HEK293 (cell line): Measurements from ENCODE around the gene CLCN3.

Source experiments
- CTCF ChIA-PET: fragments of 350-600 bp; formaldehyde crosslinking; extraction: SDS; loops from one replicate; lab custom pipeline; 2021; ENCODE audit warnings: antibody characterized with exemption; lab: Yijun Ruan, JAX
- POLR2A ChIA-PET: fragments of 300-600 bp; formaldehyde crosslinking; extraction: SDS; loops from one replicate; lab custom pipeline; 2020; ENCODE audit warnings: antibody characterized with exemption, inconsistent platforms; lab: Yijun Ruan, JAX
- H3K27ac ChIP-seq: fragments of 200-500 bp; sonication (Bioruptor generic); 2 replicates; pipeline ENCODE4 v1.5.1; 2014; ENCODE audit warnings: low read depth, low read length, control low read depth, inconsistent platforms; ENCODE audit errors: extremely low read depth
- H3K36me3 ChIP-seq, 2 experiments: fragments of 200-500 bp in 1 of 2; sonication (Bioruptor generic) in 1 of 2; 1 replicate in 1 of 2; 2 replicates in 1 of 2; pipeline ENCODE4 v1.5.1; 2014 to 2017; ENCODE audit warnings: inconsistent platforms in 2 of 2, low read length in 2 of 2; ENCODE audit not compliant: control insufficient read depth in 2 of 2, insufficient read depth in 1 of 2
- H3K4me1 ChIP-seq: fragments of 200-500 bp; sonication (Bioruptor generic); 2 replicates; pipeline ENCODE4 v1.5.1; 2014; ENCODE audit warnings: mild to moderate bottlenecking, low read length, inconsistent platforms; ENCODE audit not compliant: control insufficient read depth, insufficient read depth
- H3K4me3 ChIP-seq: 2 replicates; pipeline ENCODE4 v1.5.1; 2011; ENCODE audit warnings: low read depth, mild to moderate bottlenecking, control low read depth, low read length, moderate library complexity
- H3K9me3 ChIP-seq: fragments of 200-500 bp; sonication (Bioruptor generic); 2 replicates; pipeline ENCODE4 v1.5.1; 2014; ENCODE audit warnings: low read depth, low read length, inconsistent platforms; ENCODE audit not compliant: control insufficient read depth, insufficient read depth
- GLIS1 ChIP-seq: fragments of 450-650 bp; formaldehyde crosslinking; IDR thresholded peaks from 2 replicates; pipeline ENCODE4 v1.5.1; 2016; ENCODE audit warnings: missing biosample characterization, missing genetic modification characterization
- PRDM1 ChIP-seq: fragments of 450-650 bp; formaldehyde crosslinking; IDR thresholded peaks from 2 replicates; pipeline ENCODE4; 2016; ENCODE audit warnings: missing biosample characterization, missing genetic modification characterization
- SCRT2 ChIP-seq: fragments of 450-650 bp; formaldehyde crosslinking; IDR thresholded peaks from 2 replicates; pipeline ENCODE4 v1.5.1; 2016; ENCODE audit warnings: missing biosample characterization, missing genetic modification characterization
- ZBTB21 ChIP-seq: fragments of 450-650 bp; formaldehyde crosslinking; IDR thresholded peaks from 2 replicates; pipeline ENCODE4 v1.5.1; 2017; ENCODE audit warnings: missing biosample characterization, missing genetic modification characterization
- ZBTB8A ChIP-seq: fragments of 450-650 bp; formaldehyde crosslinking; IDR thresholded peaks from 2 replicates; pipeline ENCODE4 v1.5.1; 2016; ENCODE audit warnings: missing biosample characterization, missing genetic modification characterization
- ZIC2 ChIP-seq: fragments of 450-650 bp; formaldehyde crosslinking; IDR thresholded peaks from 2 replicates; pipeline ENCODE4 v1.5.1; 2016; ENCODE audit warnings: missing biosample characterization, missing genetic modification characterization
- ZNF174 ChIP-seq: fragments of 450-650 bp; formaldehyde crosslinking; IDR thresholded peaks from 2 replicates; pipeline ENCODE4 v1.5.0; 2017; ENCODE audit warnings: missing biosample characterization, mild to moderate bottlenecking, missing genetic modification characterization
- ZNF23 ChIP-seq: fragments of 450-650 bp; formaldehyde crosslinking; IDR thresholded peaks from 2 replicates; pipeline ENCODE4 v1.5.1; 2016; ENCODE audit warnings: missing biosample characterization, missing genetic modification characterization, borderline replicate concordance
- ZNF24 ChIP-seq: fragments of 450-650 bp; formaldehyde crosslinking; IDR thresholded peaks from 2 replicates; pipeline ENCODE4 v1.5.1; 2016; ENCODE audit warnings: missing biosample characterization, missing genetic modification characterization
- ZNF529 ChIP-seq: fragments of 450-650 bp; formaldehyde crosslinking; IDR thresholded peaks from 2 replicates; pipeline ENCODE4 v1.5.1; 2017; ENCODE audit warnings: missing genetic modification characterization, missing biosample characterization; ENCODE audit not compliant: insufficient replicate concordance
- ZNF677 ChIP-seq: fragments of 450-650 bp; IDR thresholded peaks from 2 replicates; pipeline ENCODE4 v1.5.0; 2018; ENCODE audit warnings: missing biosample characterization, mild to moderate bottlenecking, missing genetic modification characterization, moderate library complexity
- ZNF785 ChIP-seq: fragments of 450-650 bp; formaldehyde crosslinking; IDR thresholded peaks from 2 replicates; pipeline ENCODE4 v1.5.1; 2016; ENCODE audit warnings: missing biosample characterization, missing genetic modification characterization
- ZNF791 ChIP-seq: fragments of 450-650 bp; formaldehyde crosslinking; IDR thresholded peaks from 2 replicates; pipeline ENCODE4 v1.5.1; 2016; ENCODE audit warnings: missing biosample characterization, missing genetic modification characterization
- TF ChIP-seq, protein P1 (sequence below): fragments of 450-650 bp; formaldehyde crosslinking; IDR thresholded peaks from 2 replicates; pipeline ENCODE4 v1.5.1; 2016; ENCODE audit warnings: missing biosample characterization, missing genetic modification characterization
- TF ChIP-seq, protein P2 (sequence below): fragments of 450-650 bp; formaldehyde crosslinking; IDR thresholded peaks from 2 replicates; pipeline ENCODE4 v1.5.1; 2016; ENCODE audit warnings: missing biosample characterization, missing genetic modification characterization
- TF ChIP-seq, protein P3 (sequence below): IDR thresholded peaks from 2 replicates; pipeline ENCODE4 v1.6.1; 2011; ENCODE audit warnings: mild to moderate bottlenecking, low read depth, low read length, borderline replicate concordance
- TF ChIP-seq, protein P4 (sequence below): fragments of 450-650 bp; formaldehyde crosslinking; IDR thresholded peaks from 2 replicates; pipeline ENCODE4 v1.5.1; 2017; ENCODE audit warnings: missing biosample characterization, missing genetic modification characterization
- TF ChIP-seq, protein P5 (sequence below): fragments of 450-650 bp; formaldehyde crosslinking; IDR thresholded peaks from 2 replicates; pipeline ENCODE4 v1.5.1; 2017; ENCODE audit warnings: missing biosample characterization, mild to moderate bottlenecking, missing genetic modification characterization, moderate library complexity

The CLCN3 gene

DNA sequence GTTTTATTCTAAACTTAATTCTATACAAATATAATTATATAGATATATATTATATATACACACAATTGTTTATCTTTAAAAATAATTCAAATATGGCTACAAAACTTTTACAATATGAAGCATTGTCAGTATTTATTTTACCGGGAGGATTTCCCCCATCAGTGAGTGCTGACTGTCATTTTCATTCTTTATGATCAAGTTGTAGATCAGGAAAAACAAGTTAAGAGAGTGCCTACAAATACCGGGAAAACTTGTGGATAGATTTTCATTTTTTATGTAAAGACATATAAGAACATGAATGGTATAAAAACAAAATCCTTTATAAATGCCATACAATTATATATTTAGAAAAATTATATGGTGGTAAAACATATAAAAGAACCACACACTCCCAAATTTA lies 37.8 kb downstream of the CLCN3 start (continued):
- TF ChIP-seq, protein P1, sequence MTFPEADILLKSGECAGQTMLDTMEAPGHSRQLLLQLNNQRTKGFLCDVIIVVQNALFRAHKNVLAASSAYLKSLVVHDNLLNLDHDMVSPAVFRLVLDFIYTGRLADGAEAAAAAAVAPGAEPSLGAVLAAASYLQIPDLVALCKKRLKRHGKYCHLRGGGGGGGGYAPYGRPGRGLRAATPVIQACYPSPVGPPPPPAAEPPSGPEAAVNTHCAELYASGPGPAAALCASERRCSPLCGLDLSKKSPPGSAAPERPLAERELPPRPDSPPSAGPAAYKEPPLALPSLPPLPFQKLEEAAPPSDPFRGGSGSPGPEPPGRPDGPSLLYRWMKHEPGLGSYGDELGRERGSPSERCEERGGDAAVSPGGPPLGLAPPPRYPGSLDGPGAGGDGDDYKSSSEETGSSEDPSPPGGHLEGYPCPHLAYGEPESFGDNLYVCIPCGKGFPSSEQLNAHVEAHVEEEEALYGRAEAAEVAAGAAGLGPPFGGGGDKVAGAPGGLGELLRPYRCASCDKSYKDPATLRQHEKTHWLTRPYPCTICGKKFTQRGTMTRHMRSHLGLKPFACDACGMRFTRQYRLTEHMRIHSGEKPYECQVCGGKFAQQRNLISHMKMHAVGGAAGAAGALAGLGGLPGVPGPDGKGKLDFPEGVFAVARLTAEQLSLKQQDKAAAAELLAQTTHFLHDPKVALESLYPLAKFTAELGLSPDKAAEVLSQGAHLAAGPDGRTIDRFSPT (tag by site-specific recombination) = no peak
- TF ChIP-seq ZNF23 (tag by site-specific recombination) = no peak

DNA sequence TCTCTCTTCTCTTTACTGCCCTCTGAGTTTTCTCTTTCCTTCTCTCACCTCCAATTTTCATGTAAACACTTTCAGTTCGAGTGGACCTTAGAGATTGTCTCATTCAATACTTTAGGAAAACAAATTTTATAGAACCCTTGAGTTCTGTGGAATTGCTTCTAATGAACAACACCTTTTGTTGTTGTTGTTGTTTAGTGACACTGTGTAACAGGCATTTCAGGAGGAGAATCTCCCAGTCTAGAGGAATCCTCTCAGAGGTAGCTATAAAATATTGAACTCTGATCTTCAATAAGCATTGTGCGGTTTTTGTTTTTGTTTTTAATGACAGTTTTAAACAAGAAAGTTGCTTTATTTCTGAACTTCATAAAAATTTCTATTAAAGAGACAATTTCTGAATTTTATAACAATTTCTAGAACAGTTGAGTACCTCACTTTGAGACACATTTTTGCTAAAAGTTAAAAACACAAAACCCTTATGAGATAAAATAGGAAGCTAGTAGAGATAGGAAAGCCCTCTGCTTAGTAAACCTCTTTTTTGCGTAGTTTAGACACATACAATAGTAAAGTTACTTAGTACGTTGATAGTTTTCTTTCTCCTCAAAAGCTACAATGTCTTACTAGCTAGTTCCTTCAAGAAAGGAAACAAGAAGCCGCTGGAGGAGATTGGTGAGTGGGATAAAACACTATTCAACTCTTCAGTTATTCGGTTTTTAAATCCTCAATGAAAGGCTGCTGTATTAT lies 38.8 kb downstream of the CLCN3 start:
- Histone ChIP-seq H3K9me3 (no peaks in the 10 kb centered on the region), H3K4me1 (peaks cover 27% of the 10 kb centered on the region), H3K27ac (no peak overlapping the region), H3K36me3 (no peaks in the 10 kb centered on the region), H3K4me3 (no peak overlapping the region)
- TF ChIP-seq ZNF791 (tag by site-specific recombination) = no peak
- peak; percentile 53 for TF ChIP-seq PRDM1 (tag by site-specific recombination)
- POLR2A ChIA-PET = interaction anchor here (1.0 to 1.4 kb wide), 3 partner anchors 9 to 46 kb away, joined by 3 to 11 read pairs (median 4); partner anchors contain the start of genes CLCN3 and NEK1
- CTCF ChIA-PET = interaction anchor here (0.9 to 1.5 kb wide), 2 partner anchors 9 to 46 kb away, joined by 4 read pairs; no protein-coding TSS in a partner anchor

DNA sequence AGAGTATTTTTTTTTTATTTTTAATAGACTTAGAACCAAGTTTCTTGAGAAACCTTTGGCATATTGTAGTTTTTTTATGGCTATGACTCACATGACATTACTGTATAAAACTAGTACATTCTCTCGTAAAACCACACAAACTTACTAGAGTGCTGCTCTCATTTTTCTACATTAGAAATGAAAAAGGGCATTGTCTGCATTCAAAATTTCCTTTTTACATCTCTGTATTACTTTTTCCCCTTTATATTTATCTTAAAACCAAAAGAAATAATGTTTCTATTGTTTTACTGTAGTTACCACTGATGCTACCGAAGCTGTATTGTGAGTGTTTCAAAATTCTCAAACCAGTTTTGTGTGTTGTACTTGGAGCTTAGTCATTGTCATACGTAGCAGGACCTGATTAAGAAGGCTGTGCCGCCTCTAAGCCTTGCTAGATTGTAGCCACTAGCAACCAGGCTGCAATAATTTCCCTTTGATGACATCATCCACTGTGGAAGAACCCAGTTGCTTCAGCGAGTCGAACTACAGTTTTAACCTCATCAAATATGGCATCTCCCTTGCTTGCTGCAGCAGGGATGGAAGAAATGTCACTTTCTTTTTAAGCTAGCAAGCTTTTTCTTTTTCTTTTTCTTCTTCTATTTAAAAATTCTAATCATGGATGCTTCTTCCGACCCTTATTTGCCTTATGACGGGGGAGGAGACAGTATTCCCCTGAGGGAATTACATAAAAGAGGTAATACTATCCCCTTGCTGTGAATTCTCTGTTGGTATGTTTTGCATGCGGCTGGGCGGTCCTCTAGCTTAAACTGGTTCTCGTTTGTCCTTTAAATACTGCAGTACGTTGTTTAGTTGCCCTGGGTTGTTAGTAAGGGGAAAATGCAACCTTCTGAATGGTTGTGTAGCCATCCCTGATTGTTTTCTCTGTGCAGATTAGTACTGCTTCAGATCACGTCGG lies 39.6 kb downstream of the CLCN3 start:
- Histone ChIP-seq H3K9me3 (no peaks in the 10 kb centered on the region), H3K36me3 (no peaks in the 10 kb centered on the region), H3K4me1 (peaks cover 27% of the 10 kb centered on the region), H3K4me3 (peak overlapping the region; percentile 51), H3K27ac (peak overlapping the region; percentile 67)
- CTCF ChIA-PET = interaction anchor here (0.6 to 1.5 kb wide), 3 partner anchors 9 to 131 kb away, joined by 3 to 4 read pairs (median 3); no protein-coding TSS in a partner anchor
- POLR2A ChIA-PET = interaction anchor here (0.6 to 1.4 kb wide), 4 partner anchors 10 to 726 kb away, joined by 3 to 11 read pairs (median 4); partner anchors contain the start of genes CLCN3 and NEK1
- TF ChIP-seq ZNF785 (tag by site-specific recombination) (no peak), ZIC2 (tag by site-specific recombination) (peak; percentile 33; the same call in 1 of the 2 replicates), ZNF24 (peak; percentile 59), SCRT2 (0 out of 2 replicates have a peak, but pooled peaks have one; percentile 11), ZNF174 (tag by site-specific recombination) (no peak), ZBTB21 (tag by site-specific recombination) (peak; percentile 93), GLIS1 (tag by site-specific recombination) (no peak), ZNF677 (tag by site-specific recombination) (no peak), ZNF529 (tag by site-specific recombination) (no peak), ZBTB8A (peak; percentile 29; the same call in 1 of the 2 replicates)
- TF ChIP-seq, protein P2, sequence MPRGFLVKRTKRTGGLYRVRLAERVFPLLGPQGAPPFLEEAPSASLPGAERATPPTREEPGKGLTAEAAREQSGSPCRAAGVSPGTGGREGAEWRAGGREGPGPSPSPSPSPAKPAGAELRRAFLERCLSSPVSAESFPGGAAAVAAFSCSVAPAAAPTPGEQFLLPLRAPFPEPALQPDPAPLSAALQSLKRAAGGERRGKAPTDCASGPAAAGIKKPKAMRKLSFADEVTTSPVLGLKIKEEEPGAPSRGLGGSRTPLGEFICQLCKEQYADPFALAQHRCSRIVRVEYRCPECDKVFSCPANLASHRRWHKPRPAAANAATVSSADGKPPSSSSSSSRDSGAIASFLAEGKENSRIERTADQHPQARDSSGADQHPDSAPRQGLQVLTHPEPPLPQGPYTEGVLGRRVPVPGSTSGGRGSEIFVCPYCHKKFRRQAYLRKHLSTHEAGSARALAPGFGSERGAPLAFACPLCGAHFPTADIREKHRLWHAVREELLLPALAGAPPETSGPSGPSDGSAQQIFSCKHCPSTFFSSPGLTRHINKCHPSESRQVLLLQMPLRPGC = peak; percentile 72
- TF ChIP-seq, protein P3, sequence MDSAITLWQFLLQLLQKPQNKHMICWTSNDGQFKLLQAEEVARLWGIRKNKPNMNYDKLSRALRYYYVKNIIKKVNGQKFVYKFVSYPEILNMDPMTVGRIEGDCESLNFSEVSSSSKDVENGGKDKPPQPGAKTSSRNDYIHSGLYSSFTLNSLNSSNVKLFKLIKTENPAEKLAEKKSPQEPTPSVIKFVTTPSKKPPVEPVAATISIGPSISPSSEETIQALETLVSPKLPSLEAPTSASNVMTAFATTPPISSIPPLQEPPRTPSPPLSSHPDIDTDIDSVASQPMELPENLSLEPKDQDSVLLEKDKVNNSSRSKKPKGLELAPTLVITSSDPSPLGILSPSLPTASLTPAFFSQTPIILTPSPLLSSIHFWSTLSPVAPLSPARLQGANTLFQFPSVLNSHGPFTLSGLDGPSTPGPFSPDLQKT = no peak
- TF ChIP-seq, protein P4, sequence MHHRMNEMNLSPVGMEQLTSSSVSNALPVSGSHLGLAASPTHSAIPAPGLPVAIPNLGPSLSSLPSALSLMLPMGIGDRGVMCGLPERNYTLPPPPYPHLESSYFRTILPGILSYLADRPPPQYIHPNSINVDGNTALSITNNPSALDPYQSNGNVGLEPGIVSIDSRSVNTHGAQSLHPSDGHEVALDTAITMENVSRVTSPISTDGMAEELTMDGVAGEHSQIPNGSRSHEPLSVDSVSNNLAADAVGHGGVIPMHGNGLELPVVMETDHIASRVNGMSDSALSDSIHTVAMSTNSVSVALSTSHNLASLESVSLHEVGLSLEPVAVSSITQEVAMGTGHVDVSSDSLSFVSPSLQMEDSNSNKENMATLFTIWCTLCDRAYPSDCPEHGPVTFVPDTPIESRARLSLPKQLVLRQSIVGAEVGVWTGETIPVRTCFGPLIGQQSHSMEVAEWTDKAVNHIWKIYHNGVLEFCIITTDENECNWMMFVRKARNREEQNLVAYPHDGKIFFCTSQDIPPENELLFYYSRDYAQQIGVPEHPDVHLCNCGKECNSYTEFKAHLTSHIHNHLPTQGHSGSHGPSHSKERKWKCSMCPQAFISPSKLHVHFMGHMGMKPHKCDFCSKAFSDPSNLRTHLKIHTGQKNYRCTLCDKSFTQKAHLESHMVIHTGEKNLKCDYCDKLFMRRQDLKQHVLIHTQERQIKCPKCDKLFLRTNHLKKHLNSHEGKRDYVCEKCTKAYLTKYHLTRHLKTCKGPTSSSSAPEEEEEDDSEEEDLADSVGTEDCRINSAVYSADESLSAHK (tag by site-specific recombination) = peak; percentile 70; the same call in 1 of the 2 replicates
- TF ChIP-seq, protein P5, sequence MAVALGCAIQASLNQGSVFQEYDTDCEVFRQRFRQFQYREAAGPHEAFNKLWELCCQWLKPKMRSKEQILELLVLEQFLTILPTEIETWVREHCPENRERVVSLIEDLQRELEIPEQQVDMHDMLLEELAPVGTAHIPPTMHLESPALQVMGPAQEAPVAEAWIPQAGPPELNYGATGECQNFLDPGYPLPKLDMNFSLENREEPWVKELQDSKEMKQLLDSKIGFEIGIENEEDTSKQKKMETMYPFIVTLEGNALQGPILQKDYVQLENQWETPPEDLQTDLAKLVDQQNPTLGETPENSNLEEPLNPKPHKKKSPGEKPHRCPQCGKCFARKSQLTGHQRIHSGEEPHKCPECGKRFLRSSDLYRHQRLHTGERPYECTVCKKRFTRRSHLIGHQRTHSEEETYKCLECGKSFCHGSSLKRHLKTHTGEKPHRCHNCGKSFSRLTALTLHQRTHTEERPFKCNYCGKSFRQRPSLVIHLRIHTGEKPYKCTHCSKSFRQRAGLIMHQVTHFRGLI (tag by site-specific recombination) = peak; percentile 75; the same call in 1 of the 2 replicates
